ENCODE data around the gene XXYLT1.

Gene XXYLT1

DNA sequence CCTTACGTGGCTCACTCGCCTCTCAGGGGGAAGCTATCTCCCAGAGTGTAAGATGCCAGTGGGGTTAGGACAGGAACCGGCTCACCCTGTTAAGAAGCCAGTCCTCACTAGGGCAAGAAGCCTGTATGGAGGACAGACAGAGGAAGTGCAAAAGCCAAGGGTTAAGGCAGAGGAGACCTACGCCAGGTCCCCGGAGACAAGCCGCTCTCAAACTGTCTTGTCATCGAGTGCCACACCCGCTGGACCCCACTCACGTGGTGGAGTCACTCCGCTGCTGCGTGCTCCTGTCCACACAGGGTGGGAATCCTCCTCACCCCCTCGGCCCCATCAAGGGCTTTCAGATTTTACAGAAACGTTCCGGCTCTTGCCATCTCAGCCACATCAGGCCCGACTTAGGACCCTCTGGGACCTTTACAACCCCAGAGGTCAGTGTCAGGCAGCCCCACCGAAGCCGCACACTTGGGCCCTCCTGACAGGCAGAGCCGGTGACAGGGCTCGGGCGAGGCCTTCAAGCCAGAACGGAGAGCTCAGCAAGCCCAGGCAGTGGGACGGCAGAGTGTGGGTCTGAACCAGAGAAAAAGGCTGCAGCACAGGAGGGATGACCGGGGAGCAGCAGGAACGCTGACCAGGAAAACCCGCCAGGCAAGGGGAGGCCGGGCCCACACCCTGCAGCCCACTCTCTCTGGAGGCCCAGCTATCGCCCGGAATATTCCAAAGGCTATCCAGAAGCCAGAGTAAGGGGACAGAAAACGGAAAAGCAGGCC is 61.7 kb downstream of the XXYLT1 start:
- no peak for DNase-seq (ENCODE audit: low read depth in 3 of 3, low spot score in 1 of 3)

DNA sequence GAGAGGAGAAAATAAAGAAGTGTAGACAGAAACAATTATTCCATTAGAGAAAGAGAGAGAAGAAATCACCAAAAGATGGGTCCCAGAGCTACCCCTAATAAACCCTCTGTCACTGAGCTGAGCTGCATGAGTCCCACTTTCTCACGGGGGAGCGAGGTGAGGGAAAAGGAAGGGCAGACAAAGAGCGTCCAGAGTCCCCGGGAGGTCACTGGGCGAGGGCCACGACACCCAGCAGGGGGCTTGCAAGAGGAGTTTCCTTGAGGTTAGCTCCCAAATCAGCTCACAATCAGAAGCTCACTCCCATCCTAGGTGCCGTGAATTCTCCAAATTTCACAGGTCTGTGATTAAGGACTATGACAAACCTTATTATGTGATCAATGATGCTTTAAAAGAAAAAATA is 62.3 kb downstream of the XXYLT1 start:
- DNase-seq (ENCODE audit: low read depth in 3 of 3, low spot score in 1 of 3), result no peak

DNA sequence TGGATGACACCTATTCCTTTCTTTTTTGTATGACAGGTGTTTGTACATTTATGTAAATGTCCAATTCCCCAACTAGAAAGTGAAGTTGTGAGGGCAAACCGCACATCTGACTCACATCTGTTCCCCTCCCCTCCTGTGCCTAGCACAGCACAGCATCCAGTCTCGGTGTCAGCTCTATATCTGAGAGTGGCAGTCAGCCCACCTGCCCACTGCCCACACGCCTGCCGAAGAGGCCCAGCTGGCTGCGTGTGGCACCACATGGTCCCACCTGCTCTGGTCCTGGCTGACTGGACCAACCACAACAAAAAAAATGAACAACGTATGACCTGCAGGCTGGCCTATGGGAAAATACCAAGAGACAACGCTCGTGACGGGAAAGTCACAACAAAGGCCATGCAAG is 62.8 kb downstream of the XXYLT1 start:
- DNase-seq (ENCODE audit: low read depth in 3 of 3, low spot score in 1 of 3), result no peak

- no peak for DNase-seq (ENCODE audit: low read depth in 3 of 3, low spot score in 1 of 3)
Observed at GRCh38 chr3:195207731-195208130, 63.2 kb downstream of the XXYLT1 start.

GRCh38 chr3:195207056-195207455 is 63.9 kb downstream of the XXYLT1 start:
- DNase-seq (ENCODE audit: low read depth in 3 of 3, low spot score in 1 of 3), result no peak

DNA sequence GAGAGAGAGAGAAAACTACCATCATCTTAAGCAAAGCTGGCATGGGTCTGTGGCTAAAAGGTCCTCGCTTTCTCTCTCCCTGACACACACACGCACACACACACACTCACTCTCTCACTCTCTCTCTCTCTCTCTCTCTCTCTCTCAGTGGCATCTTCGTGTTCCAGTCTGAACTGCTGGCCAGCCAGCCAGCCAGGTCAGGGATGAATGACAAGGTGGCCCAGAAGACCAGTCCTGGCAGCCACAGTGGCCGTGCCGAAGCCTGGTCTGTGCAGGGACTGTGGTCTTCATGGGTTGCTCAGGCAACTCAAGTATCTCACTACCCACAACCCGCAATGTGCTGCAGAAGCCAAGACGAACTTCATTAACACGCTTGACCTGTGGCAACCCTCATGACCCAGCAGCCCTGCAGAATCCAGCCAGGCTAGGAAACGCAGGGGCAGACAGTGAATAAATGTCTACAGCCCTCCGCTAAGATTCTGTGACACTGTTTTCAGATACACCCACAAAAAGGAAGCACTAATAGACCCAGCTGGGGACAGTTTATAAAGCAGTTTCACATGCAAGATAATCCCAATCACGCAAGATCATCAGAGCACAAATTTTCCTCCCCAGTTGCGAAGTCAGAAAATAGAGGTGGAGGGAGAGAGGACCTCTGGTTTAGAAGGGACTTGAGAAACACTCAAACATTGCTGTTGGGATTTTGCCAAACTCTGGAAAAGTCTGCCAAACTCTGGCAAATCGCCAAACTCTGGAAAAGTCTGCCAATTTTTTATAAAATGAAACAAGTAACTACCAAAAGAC is 66.4 kb downstream of the XXYLT1 start:
- no peak for DNase-seq (ENCODE audit: low read depth in 3 of 3, low spot score in 1 of 3)

DNA sequence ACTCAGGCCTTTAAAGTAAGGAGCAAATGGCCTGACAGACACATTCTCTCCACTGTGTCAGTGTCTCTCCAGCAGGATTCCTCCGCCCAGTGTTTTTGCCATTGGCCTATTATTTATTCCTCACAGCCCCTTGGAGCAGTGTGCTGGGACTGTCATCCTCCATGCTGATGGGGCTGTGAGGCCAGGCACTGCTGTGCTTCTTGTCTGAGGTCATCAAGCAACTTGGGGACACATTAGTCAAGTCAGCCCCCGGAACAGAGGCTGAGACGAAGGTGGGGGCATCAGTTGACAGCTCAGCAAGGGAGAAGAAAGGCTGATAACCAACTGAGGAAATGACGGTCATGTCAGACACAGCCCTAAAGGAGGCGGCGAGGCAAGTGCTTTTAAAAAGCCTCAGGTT is 67.4 kb downstream of the XXYLT1 start:
- no peak for DNase-seq (ENCODE audit: low read depth in 3 of 3, low spot score in 1 of 3)

- DNase-seq (ENCODE audit: low read depth in 3 of 3, low spot score in 1 of 3), result no peak
Observed at GRCh38 chr3:195201295-195201694, 69.7 kb downstream of the XXYLT1 start.

GRCh38 chr3:195200010-195200822 is 70.7 kb downstream of the XXYLT1 start:
- no peak for DNase-seq (ENCODE audit: low read depth in 3 of 3, low spot score in 1 of 3)

DNA sequence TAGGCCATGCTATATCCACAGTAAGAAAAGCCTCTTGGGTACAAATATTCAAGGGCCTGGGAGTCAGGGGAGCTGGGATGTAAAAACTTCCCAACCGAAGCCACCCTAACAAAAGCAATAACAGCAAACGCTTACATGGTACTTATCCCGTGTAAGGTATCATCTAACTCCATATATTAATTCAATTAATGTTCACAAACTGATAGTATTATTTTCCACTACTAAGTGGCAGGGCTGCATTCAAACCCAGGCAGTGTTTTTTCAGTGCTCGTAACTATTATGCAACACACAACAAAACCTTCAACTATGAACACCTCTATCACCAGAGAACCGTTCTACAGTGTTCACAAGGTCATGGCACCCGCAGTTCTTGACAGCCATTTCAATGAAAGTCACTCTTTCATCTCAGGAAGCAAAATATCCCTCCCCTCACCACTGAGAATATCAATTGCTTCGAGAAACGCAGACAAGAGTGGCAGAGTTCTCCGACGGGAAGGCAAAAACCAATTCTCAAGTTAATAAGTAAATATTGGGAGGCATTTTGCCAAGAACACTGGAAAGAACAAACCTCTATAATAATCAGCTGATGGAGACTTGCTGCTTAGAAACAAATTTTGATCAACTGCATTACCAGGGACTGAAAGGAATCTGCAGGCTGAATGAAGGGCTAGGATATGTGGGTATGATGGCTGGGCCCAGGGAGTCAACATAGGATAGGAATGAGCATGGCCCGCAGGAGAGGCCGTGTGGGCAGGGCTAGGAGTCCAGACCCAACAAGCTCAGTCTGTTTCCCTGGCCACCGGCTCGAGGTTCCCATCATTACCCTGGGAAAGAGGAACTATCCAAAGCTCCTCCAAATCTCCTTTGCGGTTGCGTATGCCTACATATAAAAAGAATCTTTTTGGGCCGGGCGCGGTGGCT is 72.3 kb downstream of the XXYLT1 start:
- no peak for DNase-seq (ENCODE audit: low read depth in 3 of 3, low spot score in 1 of 3)

GRCh38 chr3:195197765-195198425 is 73.1 kb downstream of the XXYLT1 start:
- DNase-seq (ENCODE audit: low read depth in 3 of 3, low spot score in 1 of 3), result no peak

DNA sequence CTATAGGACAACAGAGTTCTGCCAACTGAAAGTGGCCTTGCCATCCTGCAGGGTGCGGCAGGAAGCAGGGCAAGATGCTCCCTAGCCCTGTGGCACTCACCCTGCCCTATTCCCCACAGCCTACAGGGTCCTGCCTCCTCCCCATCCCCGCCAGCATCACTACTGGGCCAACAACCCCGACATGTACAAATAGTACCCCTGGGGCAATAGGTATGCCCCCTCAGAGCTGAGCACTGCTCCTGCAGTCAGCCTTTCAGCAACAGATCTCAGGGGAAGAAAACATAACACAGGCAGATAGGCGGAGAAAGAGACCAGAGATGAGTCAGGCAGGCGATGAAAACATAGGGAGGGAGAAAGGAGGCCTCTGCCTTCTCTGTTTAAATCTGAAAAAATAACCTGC is 74.7 kb downstream of the XXYLT1 start:
- DNase-seq (ENCODE audit: low read depth in 3 of 3, low spot score in 1 of 3), result no peak

- DNase-seq (ENCODE audit: low read depth in 3 of 3, low spot score in 1 of 3), result no peak
Observed at GRCh38 chr3:195195321-195196209, 75.4 kb downstream of the XXYLT1 start.

DNA sequence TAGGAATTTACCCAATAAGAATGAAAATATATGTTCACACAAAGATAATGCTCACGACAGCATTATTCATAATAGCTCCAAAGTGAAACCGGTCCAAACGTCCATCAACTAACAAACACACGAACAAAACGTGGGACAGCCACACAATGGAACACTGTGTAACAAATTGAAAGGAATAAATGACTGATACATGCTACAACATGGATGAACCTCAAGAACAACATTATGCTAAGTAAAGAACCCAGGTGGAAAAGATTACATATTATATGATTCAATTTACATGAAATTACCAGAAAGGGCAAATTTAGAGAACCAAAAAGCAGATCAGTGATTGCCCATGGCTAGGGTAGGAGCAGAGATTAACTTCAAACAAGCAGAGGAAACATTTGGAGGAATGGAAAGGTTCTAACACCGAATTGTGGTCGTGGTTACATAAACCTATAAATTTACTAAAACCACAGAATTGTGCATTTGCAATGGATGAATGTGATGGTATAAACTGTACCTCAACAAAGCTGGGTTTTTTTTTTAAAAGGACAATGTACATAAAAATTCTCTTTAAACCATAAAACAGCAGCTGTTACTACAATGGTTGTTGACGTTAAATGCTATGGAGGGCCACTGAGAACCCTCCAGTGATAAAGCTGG is 76.3 kb downstream of the XXYLT1 start:
- no peak for DNase-seq (ENCODE audit: low read depth in 3 of 3, low spot score in 1 of 3)

DNA sequence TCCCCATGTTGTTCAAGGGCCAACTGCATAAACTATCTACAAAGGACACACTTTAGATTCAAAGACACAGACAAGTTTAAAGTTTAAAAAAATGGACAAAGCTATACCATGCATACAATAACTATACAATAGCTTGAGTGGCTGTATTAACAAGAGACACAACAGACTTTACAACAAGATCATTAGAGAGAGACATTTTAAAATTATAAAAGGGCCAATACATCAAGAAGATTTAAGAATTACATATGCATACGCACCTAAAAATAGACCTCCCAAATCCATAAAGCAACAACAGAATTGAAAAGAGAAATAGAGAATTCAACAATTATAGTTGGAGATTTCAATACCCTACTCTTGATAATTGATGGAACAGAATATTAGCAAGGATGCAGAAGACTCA is 79.4 kb downstream of the XXYLT1 start:
- no peak for DNase-seq (ENCODE audit: low read depth in 3 of 3, low spot score in 1 of 3)

DNA sequence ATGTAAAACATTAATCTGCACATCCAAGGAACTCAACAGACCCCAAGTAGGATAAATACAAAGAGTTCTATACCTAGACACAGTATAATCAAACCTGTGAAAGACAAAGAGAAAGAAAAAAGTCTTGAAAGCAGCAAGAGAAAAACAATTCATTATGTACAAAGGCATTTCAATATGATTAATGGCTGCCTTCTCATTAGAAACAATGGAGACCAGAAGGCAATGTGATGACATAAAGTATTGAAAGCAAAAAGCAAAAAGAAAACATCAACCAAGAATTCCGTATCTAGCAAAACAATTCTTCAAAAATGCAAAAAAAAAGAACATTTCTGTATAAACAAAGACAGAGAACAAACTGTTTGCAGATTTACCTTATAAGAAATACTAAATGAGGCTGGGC is 81.1 kb downstream of the XXYLT1 start:
- no peak for DNase-seq (ENCODE audit: low read depth in 3 of 3, low spot score in 1 of 3)

DNA sequence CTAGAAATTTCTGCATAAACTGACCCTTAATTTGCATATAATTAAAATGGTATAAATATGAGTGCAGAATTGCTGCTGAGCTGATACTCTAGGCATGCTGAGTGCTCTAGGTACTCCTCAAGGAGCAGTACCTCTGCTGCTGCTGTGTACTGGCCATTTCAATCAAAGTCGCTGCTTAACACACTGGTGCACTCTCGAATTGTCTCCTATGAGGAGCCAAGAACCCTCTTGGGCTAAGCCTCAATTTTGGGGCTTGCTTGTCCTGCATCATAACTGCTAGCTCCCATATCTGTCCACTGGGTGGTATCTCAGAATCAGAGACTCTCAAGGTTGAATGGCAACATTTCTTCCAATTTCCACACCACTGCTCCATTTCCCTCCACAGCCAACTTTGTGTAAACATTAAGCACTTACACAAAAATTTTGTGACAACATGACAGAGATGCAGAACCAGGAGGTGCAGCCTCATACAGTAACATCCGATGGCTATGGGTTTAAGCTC is 82.5 kb downstream of the XXYLT1 start:
- no peak for DNase-seq (ENCODE audit: low read depth in 3 of 3, low spot score in 1 of 3)

DNA sequence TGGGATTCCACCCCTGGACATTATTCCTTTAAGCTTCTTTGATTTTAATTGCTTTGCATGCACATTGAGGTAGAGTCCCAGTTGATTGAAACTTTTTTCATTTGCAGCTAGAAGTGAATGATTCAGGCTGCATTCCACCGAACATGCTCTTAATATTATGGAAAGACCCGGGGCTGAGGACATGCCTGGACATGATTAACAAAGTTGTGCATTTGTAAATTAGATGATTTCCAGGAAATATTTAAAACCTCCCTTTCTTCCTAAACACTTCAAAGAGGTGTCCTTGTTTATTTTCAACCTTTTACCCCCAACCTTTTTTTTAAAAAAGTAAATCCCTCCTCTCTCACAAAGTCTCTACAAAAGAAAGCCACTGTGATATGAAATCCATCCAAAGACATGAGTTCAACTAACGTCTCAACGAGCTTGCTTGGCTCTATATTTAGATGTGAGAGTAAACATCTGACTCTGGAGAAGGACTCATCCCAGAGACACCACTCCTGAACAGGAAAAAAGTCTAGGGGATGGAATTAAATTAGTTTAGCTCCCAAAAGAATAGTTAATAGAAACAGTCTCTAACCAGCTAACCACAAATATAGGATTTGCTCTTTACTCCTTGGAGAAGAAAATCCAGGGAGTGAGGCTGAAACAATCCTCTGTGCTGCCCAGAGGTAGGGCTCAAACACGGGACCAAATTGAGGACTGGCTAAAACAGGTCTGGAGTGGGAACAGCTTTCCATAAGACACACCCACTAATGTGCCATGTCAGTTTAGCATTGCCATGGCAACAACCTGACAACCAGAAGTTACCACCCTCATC is 83.1 kb downstream of the XXYLT1 start:
- no peak for DNase-seq (ENCODE audit: low read depth in 3 of 3, low spot score in 1 of 3)
